SK-N-SH (cell line): ENCODE measurements around the gene JAKMIP1.

Experiments used
- GABPA ChIP-seq: IDR thresholded peaks from 2 replicates; pipeline ENCODE4 v1.4.0; 2012; ENCODE audit warnings: low read depth, mild to moderate bottlenecking
- POLR2AphosphoS5 ChIP-seq: IDR thresholded peaks from 2 replicates; pipeline ENCODE4 v1.6.1; 2012; ENCODE audit warnings: low read depth, low read length
- RFX5 ChIP-seq: IDR thresholded peaks from 2 replicates; pipeline ENCODE4 v1.6.1; 2012; ENCODE audit warnings: mild to moderate bottlenecking, improper control_type of control experiment, low read length
- SIN3A ChIP-seq: IDR thresholded peaks from 2 replicates; pipeline ENCODE4 v1.6.1; 2012; ENCODE audit warnings: low read depth, mild to moderate bottlenecking, low read length, moderate library complexity, borderline replicate concordance
- TCF12 ChIP-seq: IDR thresholded peaks from 2 replicates; pipeline ENCODE4 v1.4.0; 2012
- TF ChIP-seq, protein P1 (sequence below): fragments of 200-600 bp; sonication (generic); IDR thresholded peaks from 2 replicates; pipeline ENCODE4 v1.6.1; 2017; ENCODE audit warnings: antibody characterized with exemption, mild to moderate bottlenecking, moderate library complexity
- TF ChIP-seq, protein P2 (sequence below): IDR thresholded peaks from 2 replicates; pipeline ENCODE4 v1.4.0; 2012; ENCODE audit warnings: low read depth

DNA sequence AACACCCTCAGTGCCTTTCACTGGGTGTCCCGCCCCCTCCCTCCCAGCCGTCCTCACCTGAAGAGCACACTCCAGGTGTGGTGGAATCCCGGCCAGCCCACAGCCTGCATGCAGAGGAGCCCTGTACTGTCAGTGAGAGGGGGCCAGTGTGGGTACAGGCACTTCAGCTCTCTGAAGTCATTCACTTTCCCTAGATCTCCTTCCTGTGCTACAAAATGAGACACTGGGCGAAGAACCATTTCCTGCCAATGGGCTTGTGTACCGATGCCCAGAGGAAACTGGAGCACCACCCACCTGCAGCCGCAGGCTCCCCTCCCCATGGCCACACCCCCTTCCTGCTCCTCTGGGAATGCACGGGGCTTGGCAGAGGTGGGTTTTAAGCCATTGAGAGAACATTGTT is 108.2 kb downstream of the JAKMIP1 start:
- TF ChIP-seq, protein P1, sequence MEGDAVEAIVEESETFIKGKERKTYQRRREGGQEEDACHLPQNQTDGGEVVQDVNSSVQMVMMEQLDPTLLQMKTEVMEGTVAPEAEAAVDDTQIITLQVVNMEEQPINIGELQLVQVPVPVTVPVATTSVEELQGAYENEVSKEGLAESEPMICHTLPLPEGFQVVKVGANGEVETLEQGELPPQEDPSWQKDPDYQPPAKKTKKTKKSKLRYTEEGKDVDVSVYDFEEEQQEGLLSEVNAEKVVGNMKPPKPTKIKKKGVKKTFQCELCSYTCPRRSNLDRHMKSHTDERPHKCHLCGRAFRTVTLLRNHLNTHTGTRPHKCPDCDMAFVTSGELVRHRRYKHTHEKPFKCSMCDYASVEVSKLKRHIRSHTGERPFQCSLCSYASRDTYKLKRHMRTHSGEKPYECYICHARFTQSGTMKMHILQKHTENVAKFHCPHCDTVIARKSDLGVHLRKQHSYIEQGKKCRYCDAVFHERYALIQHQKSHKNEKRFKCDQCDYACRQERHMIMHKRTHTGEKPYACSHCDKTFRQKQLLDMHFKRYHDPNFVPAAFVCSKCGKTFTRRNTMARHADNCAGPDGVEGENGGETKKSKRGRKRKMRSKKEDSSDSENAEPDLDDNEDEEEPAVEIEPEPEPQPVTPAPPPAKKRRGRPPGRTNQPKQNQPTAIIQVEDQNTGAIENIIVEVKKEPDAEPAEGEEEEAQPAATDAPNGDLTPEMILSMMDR, result no peak
- TF ChIP-seq POLR2AphosphoS5 (no peak), GABPA (no peak), TCF12 (no peak), SIN3A (no peak), RFX5 (no peak)
- TF ChIP-seq, protein P2, sequence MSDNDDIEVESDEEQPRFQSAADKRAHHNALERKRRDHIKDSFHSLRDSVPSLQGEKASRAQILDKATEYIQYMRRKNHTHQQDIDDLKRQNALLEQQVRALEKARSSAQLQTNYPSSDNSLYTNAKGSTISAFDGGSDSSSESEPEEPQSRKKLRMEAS, result no peak
